Gastroesophageal sphincter (tissue), 4 donors: ENCODE data around the gene KCTD21. TPM values are rescaled to one million over a fixed set of nuclear protein-coding genes. Genes with fewer than 3 reads are reported as not detected.

ENCODE experiments used
- ATAC-seq: fragments of 150-250 bp; one replicate; pipeline ENCODE4 v1.9.1; 2016; ENCODE audit warnings: mild to moderate bottlenecking, moderate library complexity
- H3K27ac ChIP-seq, 4 donors: fragments of 200-600 bp; sonication (generic) in 3 of 4; 1 replicate in 3 of 4; 2 replicates in 1 of 4; pipeline ENCODE4 v1.5.1; 2016 to 2019
- H3K27me3 ChIP-seq: fragments of 200-600 bp; sonication (generic); one replicate; pipeline ENCODE4 v1.5.1; 2019
- H3K36me3 ChIP-seq, 2 donors: fragments of 200-600 bp; sonication (generic); one replicate each; pipeline ENCODE4 v1.5.1; 2019; ENCODE audit warnings: control low read depth in 1 of 2
- H3K4me1 ChIP-seq, 3 donors: fragments of 200-600 bp; sonication (generic); 1 replicate in 2 of 3; 2 replicates in 1 of 3; pipeline ENCODE4 v1.5.1; 2016 to 2019; ENCODE audit warnings: control low read depth in 2 of 3
- H3K4me3 ChIP-seq, 2 donors: fragments of 200-600 bp; sonication (generic); one replicate each; pipeline ENCODE4 v1.5.1; 2019; ENCODE audit warnings: mild to moderate bottlenecking in 1 of 2, moderate library complexity in 1 of 2
- H3K9me3 ChIP-seq, 3 donors: fragments of 200-600 bp; sonication (generic); one replicate each; pipeline ENCODE4 v1.5.1; 2017 to 2019; ENCODE audit warnings: control low read depth in 2 of 3
- EP300 ChIP-seq: sonication (generic); formaldehyde crosslinking; IDR thresholded peaks from one replicate; pipeline ENCODE4 v1.6.1; 2017; ENCODE audit warnings: antibody characterized with exemption, mild to moderate bottlenecking
- POLR2A ChIP-seq, 2 donors: fragments of 450-650 bp; IDR thresholded peaks; one replicate each; pipeline ENCODE4 v1.6.1; 2017; ENCODE audit warnings: antibody characterized with exemption in 2 of 2, mild to moderate bottlenecking in 2 of 2, moderate library complexity in 1 of 2
- POLR2AphosphoS5 ChIP-seq: sonication (generic); formaldehyde crosslinking; IDR thresholded peaks from one replicate; pipeline ENCODE4 v1.6.1; 2017; ENCODE audit warnings: antibody characterized with exemption
- WGBS, 2 donors: methylation state at CpG; one replicate each; pipeline ENCODE4 v1.1.5; 2018; ENCODE audit warnings: low coverage in 1 of 2; 5-methylcytosine and 5-hydroxymethylcytosine counted together
- total RNA-seq, 4 donors: library from RNA; depleted of rRNA; stranded (reverse); fragments of >200 nt; gene quantifications; one replicate each; pipeline ENCODE4 v1.1.0, GENCODE V29; 2016
- TF ChIP-seq, protein P1 (sequence below), 4 experiments: fragments of 200-600 bp in 2 of 4; fragments of 450-650 bp in 2 of 4; sonication (generic) in 1 of 4; IDR thresholded peaks; one replicate each; pipeline ENCODE4 v1.5.1; 2017 to 2019; ENCODE audit warnings: antibody characterized with exemption in 4 of 4, mild to moderate bottlenecking in 2 of 4, moderate library complexity in 2 of 4

KCTD21 gene
- total RNA-seq, 4 donors from 2014 or later, result 5.7 to 18.6 (median 9.9) TPM

DNA sequence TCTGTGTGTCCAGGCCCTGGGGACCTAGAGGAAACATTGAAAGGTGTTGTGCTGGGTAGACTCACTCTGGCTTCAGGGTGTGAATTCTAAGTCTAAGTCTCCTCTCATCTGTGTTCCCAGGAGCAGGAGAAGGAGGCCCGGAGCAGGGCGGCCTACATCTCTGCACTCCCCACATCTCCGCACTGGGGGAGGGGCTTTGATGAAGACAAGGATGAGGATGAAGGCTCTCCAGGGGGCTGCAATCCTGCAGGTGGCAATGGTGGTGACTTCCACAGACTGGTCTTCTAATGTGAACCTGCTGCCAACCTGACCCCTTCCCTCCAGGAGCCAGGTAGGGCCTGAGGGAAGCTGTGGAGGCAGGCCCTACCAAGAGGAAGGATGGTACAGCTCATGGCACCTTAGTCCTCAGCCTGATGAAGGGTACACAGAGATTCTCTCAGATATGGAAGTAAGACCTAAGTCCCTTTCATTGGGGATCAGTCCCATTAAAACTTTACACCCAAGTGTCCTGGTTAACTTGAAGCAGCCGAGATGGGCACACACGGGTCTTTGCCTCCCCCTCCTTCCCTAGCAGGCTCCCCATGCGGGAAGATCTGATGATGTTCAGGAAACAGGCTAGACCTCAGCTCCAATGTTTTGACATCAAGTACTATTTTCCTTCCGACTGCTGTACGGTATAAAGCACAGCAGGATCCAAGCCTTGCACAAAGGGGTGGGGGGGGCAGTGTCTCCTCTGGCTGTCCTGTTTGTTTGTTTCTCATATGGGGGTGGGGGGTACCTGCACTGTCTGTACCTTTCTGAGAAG, 25.3 kb upstream of the KCTD21 start:
- Histone ChIP-seq H3K27me3 (no peaks in the 10 kb centered on the region), H3K27ac (no peak overlapping the region), H3K9me3 (no peaks in the 10 kb centered on the region), H3K4me1 (no peaks in the 10 kb centered on the region), H3K36me3 (peaks cover 0 to 86% of the 10 kb centered on the region in 2 donors), H3K4me3 (no peak overlapping the region)
- ATAC-seq, result no peak
- TF ChIP-seq, protein P1, sequence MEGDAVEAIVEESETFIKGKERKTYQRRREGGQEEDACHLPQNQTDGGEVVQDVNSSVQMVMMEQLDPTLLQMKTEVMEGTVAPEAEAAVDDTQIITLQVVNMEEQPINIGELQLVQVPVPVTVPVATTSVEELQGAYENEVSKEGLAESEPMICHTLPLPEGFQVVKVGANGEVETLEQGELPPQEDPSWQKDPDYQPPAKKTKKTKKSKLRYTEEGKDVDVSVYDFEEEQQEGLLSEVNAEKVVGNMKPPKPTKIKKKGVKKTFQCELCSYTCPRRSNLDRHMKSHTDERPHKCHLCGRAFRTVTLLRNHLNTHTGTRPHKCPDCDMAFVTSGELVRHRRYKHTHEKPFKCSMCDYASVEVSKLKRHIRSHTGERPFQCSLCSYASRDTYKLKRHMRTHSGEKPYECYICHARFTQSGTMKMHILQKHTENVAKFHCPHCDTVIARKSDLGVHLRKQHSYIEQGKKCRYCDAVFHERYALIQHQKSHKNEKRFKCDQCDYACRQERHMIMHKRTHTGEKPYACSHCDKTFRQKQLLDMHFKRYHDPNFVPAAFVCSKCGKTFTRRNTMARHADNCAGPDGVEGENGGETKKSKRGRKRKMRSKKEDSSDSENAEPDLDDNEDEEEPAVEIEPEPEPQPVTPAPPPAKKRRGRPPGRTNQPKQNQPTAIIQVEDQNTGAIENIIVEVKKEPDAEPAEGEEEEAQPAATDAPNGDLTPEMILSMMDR (IDR thresholded peaks at IDR 0.05), result no peak
- no peak for TF ChIP-seq POLR2AphosphoS5
- TF ChIP-seq EP300, result no peak
- no peak for TF ChIP-seq POLR2A (IDR thresholded peaks at IDR 0.05)
- 73 to 78% methylated on average over 2 to 6 of the region's 8 CpGs for WGBS, 2 donors

- no peak overlapping the region for H3K4me3 ChIP-seq
- TF ChIP-seq POLR2A (IDR thresholded peaks at IDR 0.05) (no peak), POLR2AphosphoS5 (no peak), EP300 (no peak)
- TF ChIP-seq, protein P1 (IDR thresholded peaks at IDR 0.05), result no peak
- H3K4me1 ChIP-seq, result no peaks in the 10 kb centered on the region
- peaks cover 0 to 86% of the 10 kb centered on the region in 2 donors for H3K36me3 ChIP-seq
- peak overlapping the region in 1 of 4 donors; percentile 3 for H3K27ac ChIP-seq
- no peak for ATAC-seq
- 71 to 87% methylated on average over 5 to 9 of the region's 11 CpGs for WGBS, 2 donors
- H3K27me3 ChIP-seq, result no peaks in the 10 kb centered on the region
- no peaks in the 10 kb centered on the region for H3K9me3 ChIP-seq
Measured at GRCh38 chr11:78212586-78213371, 24.4 kb upstream of the KCTD21 start.

DNA sequence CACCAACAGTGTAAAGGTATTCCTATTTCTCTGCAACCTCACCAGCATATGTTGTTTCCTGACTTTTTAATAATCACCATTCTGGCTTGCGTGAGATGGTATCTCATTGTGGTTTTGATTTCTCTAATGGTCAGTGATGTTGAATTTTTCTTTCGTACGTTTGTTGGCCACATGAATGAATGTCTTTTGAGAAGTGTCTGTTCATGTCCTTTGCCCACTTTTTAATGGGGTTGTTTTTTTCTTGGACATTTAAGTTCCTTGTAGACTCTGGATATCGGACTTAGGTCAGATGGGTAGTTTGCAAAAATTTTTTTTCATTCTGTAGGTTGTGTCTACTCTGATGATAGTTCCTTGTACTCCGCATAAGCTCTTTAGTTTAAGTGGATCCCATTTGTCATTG, 23.1 kb upstream of the KCTD21 start:
- peaks cover 0 to 86% of the 10 kb centered on the region in 2 donors for H3K36me3 ChIP-seq
- H3K27ac ChIP-seq, result no peak overlapping the region
- TF ChIP-seq, protein P1 (IDR thresholded peaks at IDR 0.05), result no peak
- no peak for TF ChIP-seq POLR2A (IDR thresholded peaks at IDR 0.05)
- no peak for TF ChIP-seq POLR2AphosphoS5
- no peak for TF ChIP-seq EP300
- no peak overlapping the region for H3K4me3 ChIP-seq
- no peaks in the 10 kb centered on the region for H3K4me1 ChIP-seq
- no peaks in the 10 kb centered on the region for H3K27me3 ChIP-seq
- 86 to 93% methylated on average over 5 of the region's 5 CpGs for WGBS, 2 donors
- no peak for ATAC-seq
- no peaks in the 10 kb centered on the region for H3K9me3 ChIP-seq

- Histone ChIP-seq H3K36me3 (peaks cover 0 to 86% of the 10 kb centered on the region in 2 donors), H3K4me1 (no peaks in the 10 kb centered on the region), H3K27me3 (no peaks in the 10 kb centered on the region), H3K9me3 (no peaks in the 10 kb centered on the region), H3K4me3 (no peak overlapping the region), H3K27ac (no peak overlapping the region)
- no peak for ATAC-seq
- 79 to 81% methylated on average over 16 to 17 of the region's 31 CpGs for WGBS, 2 donors
- no peak for TF ChIP-seq EP300
- TF ChIP-seq POLR2A (IDR thresholded peaks at IDR 0.05), result no peak
- no peak for TF ChIP-seq POLR2AphosphoS5
- TF ChIP-seq, protein P1 (IDR thresholded peaks at IDR 0.05), result no peak
Measured at GRCh38 chr11:78210000-78210608, 21.7 kb upstream of the KCTD21 start.
